K562 (cell line): Measurements from ENCODE around the gene DPEP1. TPM values are rescaled to one million over a fixed set of nuclear protein-coding genes. Genes with fewer than 3 reads are reported as not detected.
A peak's percentile ranks its signal among the peaks of the same experiment; 100 is the strongest.

Experiments used
- ARNT ChIP-seq, 2 experiments: fragments of 450-650 bp; IDR thresholded peaks; 2 replicates each; pipeline ENCODE4 v1.6.1; 2016; ENCODE audit warnings: mild to moderate bottlenecking in 1 of 2
- BRD9 ChIP-seq: fragments of 450-650 bp; IDR thresholded peaks from 2 replicates; pipeline ENCODE4 v1.6.1; 2018; ENCODE audit warnings: low read depth; ENCODE audit not compliant: partially characterized antibody
- DNMT1 ChIP-seq: fragments of 450-650 bp; IDR thresholded peaks from 2 replicates; pipeline ENCODE4 v1.6.1; 2016; ENCODE audit warnings: antibody characterized with exemption, mild to moderate bottlenecking
- ELF2 ChIP-seq: fragments of 250-450 bp; sonication (Bioruptor Pico); IDR thresholded peaks from 2 replicates; pipeline ENCODE4 v1.5.0; 2021; ENCODE audit warnings: mild to moderate bottlenecking
- ILK ChIP-seq: fragments of 450-650 bp; IDR thresholded peaks from 2 replicates; pipeline ENCODE4 v1.6.1; 2016; ENCODE audit warnings: missing genetic modification characterization, low read depth, mild to moderate bottlenecking, missing compliant biosample characterization, moderate library complexity, borderline replicate concordance
- NR2C1 ChIP-seq, 2 experiments: fragments of 450-650 bp; IDR thresholded peaks; 2 replicates each; pipeline ENCODE4 v1.6.1; 2017; ENCODE audit warnings: mild to moderate bottlenecking in 2 of 2, antibody characterized with exemption in 1 of 2, inconsistent platforms in 1 of 2, missing compliant biosample characterization in 1 of 2, missing genetic modification characterization in 1 of 2
- RAD21 ChIP-seq, 2 experiments: fragments of 250-450 bp in 1 of 2; fragments of 450-650 bp in 1 of 2; sonication (Bioruptor Pico) in 1 of 2; formaldehyde crosslinking in 1 of 2; IDR thresholded peaks in 1 of 2; conservative IDR thresholded peaks in 1 of 2; 2 replicates each; pipeline versions ENCODE4 v1.4.0 to v1.8.0; 2020 to 2022; ENCODE audit warnings: mild to moderate bottlenecking in 2 of 2, moderate library complexity in 1 of 2
- RCOR1 ChIP-seq, 2 experiments: IDR thresholded peaks; 2 replicates each; pipeline ENCODE4 v1.6.1; 2012; ENCODE audit warnings: low read depth in 2 of 2, low read length in 2 of 2, borderline replicate concordance in 1 of 2, improper control_type of control experiment in 1 of 2
- ZC3H11A ChIP-seq: IDR thresholded peaks from 2 replicates; pipeline ENCODE4 v1.6.1; 2012; ENCODE audit warnings: low read depth, low read length, improper control_type of control experiment
- ZKSCAN1 ChIP-seq: fragments of 150-350 bp; IDR thresholded peaks from 2 replicates; pipeline ENCODE4 v1.6.1; 2016; ENCODE audit warnings: low read depth, low read length
- ZNF445 ChIP-seq: fragments of 250-450 bp; sonication (Bioruptor Pico); IDR thresholded peaks from 2 replicates; pipeline ENCODE4 v1.4.0; 2020; ENCODE audit warnings: low read depth, mild to moderate bottlenecking, moderate library complexity
- polyA plus RNA-seq, 8 experiments: library from polyadenylated mRNA; depleted of rRNA in 4 of 8; stranded (reverse) in 5 of 8; unstranded in 3 of 8; fragments of >200 nt; fragmentation: Nextera tagmentation in 2 of 8; fragmentation: Illumina TruSeq in 1 of 8; extraction: Ambion mirVana in 2 of 8; extraction: Trizol in 1 of 8; gene quantifications; 2 replicates each; pipeline versions ENCODE4 v1.2.1 to v1.2.3, GENCODE V29; 2011 to 2014; ENCODE audit warnings: inconsistent platforms in 1 of 8, missing spikeins in 1 of 8
- total RNA-seq, 7 experiments: library from RNA; depleted of rRNA in 6 of 7; stranded (reverse); fragments of >200 nt in 6 of 7; fragmentation: Illumina TruSeq in 2 of 7; extraction: Trizol in 2 of 7; gene quantifications; 2 replicates each; pipeline versions ENCODE4 v1.2.1 to v1.2.3, GENCODE V29; 2011 to 2021; ENCODE audit warnings: low replicate concordance in 1 of 7
- TF ChIP-seq, protein P1 (sequence below): sonication (generic); formaldehyde crosslinking; IDR thresholded peaks from 2 replicates; pipeline ENCODE4 v1.9.0; 2022; ENCODE audit warnings: mild to moderate bottlenecking, missing genetic modification reagents
- TF ChIP-seq, protein P2 (sequence below): fragments of 250-450 bp; sonication (Bioruptor Pico); IDR thresholded peaks from 2 replicates; pipeline ENCODE4 v1.5.1; 2021; ENCODE audit warnings: mild to moderate bottlenecking
- TF ChIP-seq, protein P3 (sequence below), 2 experiments: fragments of 150-350 bp in 1 of 2; IDR thresholded peaks; 2 replicates each; pipeline ENCODE4 v1.6.1; 2012 to 2016; ENCODE audit warnings: low read depth in 2 of 2, low read length in 2 of 2, mild to moderate bottlenecking in 1 of 2, moderate library complexity in 1 of 2
- TF ChIP-seq, protein P4 (sequence below): sonication (generic); formaldehyde crosslinking; IDR thresholded peaks from 2 replicates; pipeline ENCODE4 v1.8.0; 2022; ENCODE audit warnings: missing genetic modification reagents, mild to moderate bottlenecking, borderline replicate concordance
- TF ChIP-seq, protein P5 (sequence below): fragments of 450-650 bp; formaldehyde crosslinking; conservative IDR thresholded peaks from 2 replicates; pipeline ENCODE4 v1.4.0; 2022; ENCODE audit warnings: mild to moderate bottlenecking, missing genetic modification characterization

Gene DPEP1
- total and polyA plus RNA-seq, 9 of the 15 experiments (the other 6 are each of a cell fraction or from before 2014, with no cell fraction given) = 0.14 to 0.31 (median 0.20) TPM; not detected in 6

DNA sequence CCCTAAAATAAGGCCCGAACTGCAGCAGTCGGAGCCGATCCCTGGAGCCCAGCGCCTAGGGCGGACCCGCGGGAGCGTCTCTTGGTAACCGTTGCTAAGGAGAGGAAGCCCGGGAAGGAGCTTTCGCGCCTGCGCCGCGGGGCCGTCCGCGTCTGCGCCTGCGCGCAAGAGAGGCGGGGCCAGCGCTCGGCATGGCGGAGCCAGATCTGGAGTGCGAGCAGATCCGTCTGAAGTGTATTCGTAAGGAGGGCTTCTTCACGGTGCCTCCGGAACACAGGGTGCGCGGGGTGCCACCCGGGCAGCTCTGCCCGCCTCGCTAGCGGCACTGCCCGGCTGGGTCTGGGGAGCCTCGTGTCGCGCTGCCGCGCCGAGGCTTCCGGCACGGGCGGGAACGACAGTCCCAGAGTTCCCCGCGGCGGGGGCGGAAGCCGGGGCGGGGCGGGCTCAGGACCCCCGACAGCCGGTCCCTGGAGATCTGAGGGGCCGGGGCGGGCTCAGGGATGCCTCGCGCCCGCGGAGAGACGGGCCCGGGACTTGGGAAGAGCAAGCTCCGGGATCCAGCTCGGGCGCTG is 73.2 kb downstream of the DPEP1 start, which contains the start of gene CDK10 (continued):
- TF ChIP-seq, protein P1, sequence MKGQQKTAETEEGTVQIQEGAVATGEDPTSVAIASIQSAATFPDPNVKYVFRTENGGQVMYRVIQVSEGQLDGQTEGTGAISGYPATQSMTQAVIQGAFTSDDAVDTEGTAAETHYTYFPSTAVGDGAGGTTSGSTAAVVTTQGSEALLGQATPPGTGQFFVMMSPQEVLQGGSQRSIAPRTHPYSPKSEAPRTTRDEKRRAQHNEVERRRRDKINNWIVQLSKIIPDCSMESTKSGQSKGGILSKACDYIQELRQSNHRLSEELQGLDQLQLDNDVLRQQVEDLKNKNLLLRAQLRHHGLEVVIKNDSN (CRISPR knock-in tag) = no peak
- peak; percentile 78 for TF ChIP-seq ELF2
- TF ChIP-seq, protein P2, sequence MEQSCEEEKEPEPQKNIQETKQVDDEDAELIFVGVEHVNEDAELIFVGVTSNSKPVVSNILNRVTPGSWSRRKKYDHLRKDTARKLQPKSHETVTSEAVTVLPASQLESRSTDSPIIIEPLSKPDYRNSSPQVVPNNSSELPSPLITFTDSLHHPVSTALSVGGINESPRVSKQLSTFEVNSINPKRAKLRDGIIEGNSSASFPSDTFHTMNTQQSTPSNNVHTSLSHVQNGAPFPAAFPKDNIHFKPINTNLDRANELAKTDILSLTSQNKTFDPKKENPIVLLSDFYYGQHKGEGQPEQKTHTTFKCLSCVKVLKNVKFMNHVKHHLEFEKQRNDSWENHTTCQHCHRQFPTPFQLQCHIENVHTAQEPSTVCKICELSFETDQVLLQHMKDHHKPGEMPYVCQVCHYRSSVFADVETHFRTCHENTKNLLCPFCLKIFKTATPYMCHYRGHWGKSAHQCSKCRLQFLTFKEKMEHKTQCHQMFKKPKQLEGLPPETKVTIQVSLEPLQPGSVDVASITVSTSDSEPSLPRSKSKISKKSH = no peak
- TF ChIP-seq, protein P3, sequence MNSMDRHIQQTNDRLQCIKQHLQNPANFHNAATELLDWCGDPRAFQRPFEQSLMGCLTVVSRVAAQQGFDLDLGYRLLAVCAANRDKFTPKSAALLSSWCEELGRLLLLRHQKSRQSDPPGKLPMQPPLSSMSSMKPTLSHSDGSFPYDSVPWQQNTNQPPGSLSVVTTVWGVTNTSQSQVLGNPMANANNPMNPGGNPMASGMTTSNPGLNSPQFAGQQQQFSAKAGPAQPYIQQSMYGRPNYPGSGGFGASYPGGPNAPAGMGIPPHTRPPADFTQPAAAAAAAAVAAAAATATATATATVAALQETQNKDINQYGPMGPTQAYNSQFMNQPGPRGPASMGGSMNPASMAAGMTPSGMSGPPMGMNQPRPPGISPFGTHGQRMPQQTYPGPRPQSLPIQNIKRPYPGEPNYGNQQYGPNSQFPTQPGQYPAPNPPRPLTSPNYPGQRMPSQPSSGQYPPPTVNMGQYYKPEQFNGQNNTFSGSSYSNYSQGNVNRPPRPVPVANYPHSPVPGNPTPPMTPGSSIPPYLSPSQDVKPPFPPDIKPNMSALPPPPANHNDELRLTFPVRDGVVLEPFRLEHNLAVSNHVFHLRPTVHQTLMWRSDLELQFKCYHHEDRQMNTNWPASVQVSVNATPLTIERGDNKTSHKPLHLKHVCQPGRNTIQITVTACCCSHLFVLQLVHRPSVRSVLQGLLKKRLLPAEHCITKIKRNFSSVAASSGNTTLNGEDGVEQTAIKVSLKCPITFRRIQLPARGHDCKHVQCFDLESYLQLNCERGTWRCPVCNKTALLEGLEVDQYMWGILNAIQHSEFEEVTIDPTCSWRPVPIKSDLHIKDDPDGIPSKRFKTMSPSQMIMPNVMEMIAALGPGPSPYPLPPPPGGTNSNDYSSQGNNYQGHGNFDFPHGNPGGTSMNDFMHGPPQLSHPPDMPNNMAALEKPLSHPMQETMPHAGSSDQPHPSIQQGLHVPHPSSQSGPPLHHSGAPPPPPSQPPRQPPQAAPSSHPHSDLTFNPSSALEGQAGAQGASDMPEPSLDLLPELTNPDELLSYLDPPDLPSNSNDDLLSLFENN (IDR thresholded peaks at IDR 0.05; ENCODE audit: low read depth in 2 of 2, low read length in 2 of 2) = 0 out of 4 replicates have a peak, but pooled peaks of 1 of the 2 experiments have one; percentile 19
- TF ChIP-seq ZC3H11A = no peak
- TF ChIP-seq ZNF445 = no peak
- TF ChIP-seq BRD9 = no peak
- TF ChIP-seq DNMT1 = no peak
- TF ChIP-seq, protein P4, sequence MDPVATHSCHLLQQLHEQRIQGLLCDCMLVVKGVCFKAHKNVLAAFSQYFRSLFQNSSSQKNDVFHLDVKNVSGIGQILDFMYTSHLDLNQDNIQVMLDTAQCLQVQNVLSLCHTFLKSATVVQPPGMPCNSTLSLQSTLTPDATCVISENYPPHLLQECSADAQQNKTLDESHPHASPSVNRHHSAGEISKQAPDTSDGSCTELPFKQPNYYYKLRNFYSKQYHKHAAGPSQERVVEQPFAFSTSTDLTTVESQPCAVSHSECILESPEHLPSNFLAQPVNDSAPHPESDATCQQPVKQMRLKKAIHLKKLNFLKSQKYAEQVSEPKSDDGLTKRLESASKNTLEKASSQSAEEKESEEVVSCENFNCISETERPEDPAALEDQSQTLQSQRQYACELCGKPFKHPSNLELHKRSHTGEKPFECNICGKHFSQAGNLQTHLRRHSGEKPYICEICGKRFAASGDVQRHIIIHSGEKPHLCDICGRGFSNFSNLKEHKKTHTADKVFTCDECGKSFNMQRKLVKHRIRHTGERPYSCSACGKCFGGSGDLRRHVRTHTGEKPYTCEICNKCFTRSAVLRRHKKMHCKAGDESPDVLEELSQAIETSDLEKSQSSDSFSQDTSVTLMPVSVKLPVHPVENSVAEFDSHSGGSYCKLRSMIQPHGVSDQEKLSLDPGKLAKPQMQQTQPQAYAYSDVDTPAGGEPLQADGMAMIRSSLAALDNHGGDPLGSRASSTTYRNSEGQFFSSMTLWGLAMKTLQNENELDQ (CRISPR knock-in tag) = no peak
- no peak for TF ChIP-seq ILK (tag)
- TF ChIP-seq, protein P5, sequence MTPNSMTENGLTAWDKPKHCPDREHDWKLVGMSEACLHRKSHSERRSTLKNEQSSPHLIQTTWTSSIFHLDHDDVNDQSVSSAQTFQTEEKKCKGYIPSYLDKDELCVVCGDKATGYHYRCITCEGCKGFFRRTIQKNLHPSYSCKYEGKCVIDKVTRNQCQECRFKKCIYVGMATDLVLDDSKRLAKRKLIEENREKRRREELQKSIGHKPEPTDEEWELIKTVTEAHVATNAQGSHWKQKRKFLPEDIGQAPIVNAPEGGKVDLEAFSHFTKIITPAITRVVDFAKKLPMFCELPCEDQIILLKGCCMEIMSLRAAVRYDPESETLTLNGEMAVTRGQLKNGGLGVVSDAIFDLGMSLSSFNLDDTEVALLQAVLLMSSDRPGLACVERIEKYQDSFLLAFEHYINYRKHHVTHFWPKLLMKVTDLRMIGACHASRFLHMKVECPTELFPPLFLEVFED = no peak
- no peak for TF ChIP-seq ARNT (IDR thresholded peaks at IDR 0.05)
- TF ChIP-seq RCOR1 (IDR thresholded peaks at IDR 0.05; ENCODE audit: borderline replicate concordance in 1 of 2, low read depth in 2 of 2, low read length in 2 of 2) = no peak
- no peak for TF ChIP-seq NR2C1 (IDR thresholded peaks at IDR 0.05)
- no peak for TF ChIP-seq NR2C1 (tag; IDR thresholded peaks at IDR 0.05)
- no peak for TF ChIP-seq ZKSCAN1
- no peak for TF ChIP-seq RAD21 (CRISPR knock-in tag; conservative IDR thresholded peaks at IDR 0.05 in 1 of 2, IDR thresholded peaks at IDR 0.05 in 1 of 2)
